Muscle of arm (tissue), 14 donors: ENCODE results near the gene SSBP4. TPM values are rescaled to one million over a fixed set of nuclear protein-coding genes. Genes with fewer than 3 reads are reported as not detected.
"Not testable (repeated sequence)": the region's sequence is repeated elsewhere in the genome, so short reads cannot be mapped to it uniquely, and the experiment has no call there.

Experiments
- DNase-seq: peaks from one replicate; pipeline ENCODE4 v3.0.0-alpha.2; 2013
- long read RNA-seq, 11 donors: transcript quantifications; one replicate each; lab custom pipeline, GENCODE V29; 2026
- polyA plus RNA-seq, 12 donors: library from polyadenylated mRNA; unstranded; fragments of 120-200 nt; gene quantifications; one replicate each; pipeline ENCODE4 v1.2.1, GENCODE V29; 2013; ENCODE audit not compliant: insufficient read length in 12 of 12

Gene SSBP4
- polyA plus RNA-seq: 100 to 1,000 TPM in 2 of 12 donors, 10 to 100 TPM in 9, not detected in 1; 72.8 to 126 (median 87.7) TPM
- long read RNA-seq, donor 1, transcript SSBP4-202 (17 exons, 1,721 nt): minor isoform, 7 of 24 reads
- long read RNA-seq, donor 1, transcript SSBP4-201 (18 exons, 1,768 nt): major isoform, 9 of 24 reads
- long read RNA-seq, donor 1, partial matches to known transcripts: 0 of 24 reads
- long read RNA-seq, donor 1, other reads (novel, unspliced or antisense): 5 of 24 reads
- long read RNA-seq, donor 2, transcript SSBP4-202 (17 exons, 1,721 nt): major isoform, 9 of 11 reads
- long read RNA-seq, donor 2, partial matches to known transcripts: 0 of 11 reads
- long read RNA-seq, donor 2, other reads (novel, unspliced or antisense): 0 of 11 reads
- long read RNA-seq, donor 3, transcript SSBP4-202 (17 exons, 1,721 nt): major isoform, 10 of 12 reads
- long read RNA-seq, donor 3, partial matches to known transcripts: 0 of 12 reads
- long read RNA-seq, donor 3, other reads (novel, unspliced or antisense): 0 of 12 reads
- long read RNA-seq, donor 4, transcript SSBP4-202 (17 exons, 1,721 nt): major isoform, 5 of 5 reads
- long read RNA-seq, donor 4, partial matches to known transcripts: 0 of 5 reads
- long read RNA-seq, donor 4, other reads (novel, unspliced or antisense): 0 of 5 reads
- long read RNA-seq, donor 5, transcript SSBP4-202 (17 exons, 1,721 nt): major isoform, 14 of 346 reads
- long read RNA-seq, donor 5, partial matches to known transcripts: 195 of 346 reads
- long read RNA-seq, donor 5, other reads (novel, unspliced or antisense): 135 of 346 reads
- long read RNA-seq, donor 6, transcript SSBP4-202 (17 exons, 1,721 nt): major isoform, 9 of 84 reads
- long read RNA-seq, donor 6, partial matches to known transcripts: 41 of 84 reads
- long read RNA-seq, donor 6, other reads (novel, unspliced or antisense): 30 of 84 reads
- long read RNA-seq, donor 7, partial matches to known transcripts: 0 of 6 reads
- long read RNA-seq, donor 7, other reads (novel, unspliced or antisense): 0 of 6 reads
- long read RNA-seq, donor 8, transcript SSBP4-202 (17 exons, 1,721 nt): major isoform, 9 of 15 reads
- long read RNA-seq, donor 8, partial matches to known transcripts: 0 of 15 reads
- long read RNA-seq, donor 8, other reads (novel, unspliced or antisense): 0 of 15 reads
- long read RNA-seq, donor 9, transcript SSBP4-202 (17 exons, 1,721 nt): major isoform, 7 of 11 reads
- long read RNA-seq, donor 9, partial matches to known transcripts: 0 of 11 reads
- long read RNA-seq, donor 9, other reads (novel, unspliced or antisense): 0 of 11 reads
- long read RNA-seq, donor 10, transcript SSBP4-202 (17 exons, 1,721 nt): major isoform, 9 of 146 reads
- long read RNA-seq, donor 10, partial matches to known transcripts: 78 of 146 reads
- long read RNA-seq, donor 10, other reads (novel, unspliced or antisense): 54 of 146 reads
- long read RNA-seq, donor 11, transcript SSBP4-202 (17 exons, 1,721 nt): major isoform, 5 of 19 reads
- long read RNA-seq, donor 11, partial matches to known transcripts: 0 of 19 reads
- long read RNA-seq, donor 11, other reads (novel, unspliced or antisense): 9 of 19 reads

DNA sequence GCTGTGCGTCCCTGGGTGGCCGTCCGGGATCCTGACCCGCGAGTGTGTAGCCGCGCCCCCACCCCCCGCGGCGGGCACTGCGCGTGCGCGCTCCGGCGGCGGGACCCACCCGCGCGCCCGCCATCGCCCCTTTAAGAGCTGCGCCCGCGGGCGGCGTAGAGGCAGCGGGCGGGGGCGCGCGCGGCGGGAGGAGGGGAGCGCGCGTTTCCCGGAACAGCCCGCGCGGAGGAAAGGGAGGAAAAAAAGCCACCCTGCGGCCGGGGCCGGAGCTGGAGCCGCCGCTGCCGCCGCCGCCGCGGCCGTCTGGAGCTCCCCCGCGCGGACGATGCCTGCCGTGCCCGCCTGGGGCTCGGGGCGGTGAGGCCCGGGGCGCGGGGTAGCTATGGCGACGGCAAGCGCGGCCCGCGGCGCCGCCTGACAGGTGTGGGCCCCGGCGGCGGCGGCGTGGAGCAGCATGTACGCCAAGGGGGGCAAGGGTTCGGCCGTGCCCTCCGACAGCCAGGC, at the start of gene SSBP4:
SSBP4 (plus strand) TSS at position 204 of the 504 bp plus-strand sequence; CDS start at position 455, 251 bp downstream.
- peak; percentile 72 for DNase-seq

DNA sequence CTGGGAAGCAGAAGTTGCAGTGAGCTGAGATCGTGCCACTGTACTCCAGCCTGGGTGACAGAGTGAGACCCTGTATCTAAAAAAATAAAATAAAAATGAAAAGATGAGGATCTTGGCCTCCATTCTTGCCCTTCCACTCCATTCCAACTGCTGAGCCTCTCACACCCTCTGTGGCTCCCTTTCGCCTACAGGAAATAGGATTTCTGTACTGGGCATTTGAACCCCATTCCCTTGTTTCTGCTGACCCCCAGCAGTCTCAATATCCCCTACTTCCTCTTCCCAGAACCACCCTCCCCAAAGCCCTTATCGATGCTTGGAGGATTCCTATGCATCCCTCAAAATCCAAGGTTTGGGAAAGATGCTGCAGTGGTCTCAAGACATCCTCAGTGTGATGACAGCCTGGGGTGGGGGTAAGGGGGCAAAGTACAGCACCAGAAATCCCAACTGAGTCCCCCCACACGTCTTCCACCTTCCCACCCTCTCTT, 45.7 kb upstream of the SSBP4 start:
- no peak for DNase-seq

DNA sequence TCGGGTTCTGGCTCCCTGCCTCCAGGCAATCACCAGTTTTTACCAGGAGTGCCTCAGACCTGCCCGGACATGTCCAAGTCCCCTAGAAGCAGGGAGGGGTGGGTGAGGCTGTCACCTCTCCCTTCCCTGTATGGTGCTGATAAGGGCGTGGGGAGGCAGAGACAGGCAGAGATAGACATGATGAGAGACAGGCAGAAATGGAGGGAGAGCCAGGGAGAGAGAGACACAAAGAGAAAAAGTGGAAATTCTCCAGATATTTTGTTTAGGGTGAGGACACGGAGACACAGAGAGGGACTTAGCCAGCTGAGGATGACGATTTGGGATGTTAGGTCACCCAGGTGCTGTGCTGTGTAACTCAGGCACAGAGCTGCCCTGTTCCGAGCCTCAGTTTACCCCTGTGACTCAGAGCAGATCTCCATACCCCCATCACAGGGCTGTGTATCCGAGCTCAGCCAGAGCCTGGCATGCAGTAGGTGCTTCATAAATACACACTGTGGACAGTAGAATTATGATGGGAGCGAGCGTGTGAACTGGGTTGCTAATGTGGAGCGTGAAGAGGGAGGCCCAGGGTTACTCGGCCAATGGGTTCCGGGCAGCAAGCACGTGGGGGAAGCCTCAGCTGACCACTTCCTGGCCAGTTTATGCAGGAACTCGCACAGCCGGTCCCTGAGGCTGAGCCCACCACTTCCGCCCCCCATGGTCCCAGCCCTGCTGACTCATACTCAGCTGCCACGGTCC, 45.1 kb upstream of the SSBP4 start:
- peak; percentile 83 for DNase-seq

DNA sequence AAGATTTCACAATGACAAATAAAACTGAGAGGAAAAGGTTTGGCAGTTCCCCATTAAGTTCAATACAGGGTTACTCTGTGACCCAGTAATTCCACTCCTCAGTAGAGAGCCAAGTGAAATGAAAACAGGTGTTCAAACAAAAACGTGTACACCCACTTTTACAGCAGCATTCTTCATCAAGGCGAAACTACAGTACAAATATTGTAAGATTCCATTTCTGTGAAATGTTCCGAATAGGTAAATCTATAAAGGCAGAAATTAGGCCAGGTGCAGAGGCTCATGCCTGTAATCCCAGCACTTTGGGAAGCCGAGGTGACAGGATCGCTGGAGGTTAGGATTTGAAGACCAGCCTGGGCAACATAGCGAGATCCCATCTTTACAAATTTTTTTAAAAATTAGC, 42.2 kb upstream of the SSBP4 start:
- no peak for DNase-seq

DNA sequence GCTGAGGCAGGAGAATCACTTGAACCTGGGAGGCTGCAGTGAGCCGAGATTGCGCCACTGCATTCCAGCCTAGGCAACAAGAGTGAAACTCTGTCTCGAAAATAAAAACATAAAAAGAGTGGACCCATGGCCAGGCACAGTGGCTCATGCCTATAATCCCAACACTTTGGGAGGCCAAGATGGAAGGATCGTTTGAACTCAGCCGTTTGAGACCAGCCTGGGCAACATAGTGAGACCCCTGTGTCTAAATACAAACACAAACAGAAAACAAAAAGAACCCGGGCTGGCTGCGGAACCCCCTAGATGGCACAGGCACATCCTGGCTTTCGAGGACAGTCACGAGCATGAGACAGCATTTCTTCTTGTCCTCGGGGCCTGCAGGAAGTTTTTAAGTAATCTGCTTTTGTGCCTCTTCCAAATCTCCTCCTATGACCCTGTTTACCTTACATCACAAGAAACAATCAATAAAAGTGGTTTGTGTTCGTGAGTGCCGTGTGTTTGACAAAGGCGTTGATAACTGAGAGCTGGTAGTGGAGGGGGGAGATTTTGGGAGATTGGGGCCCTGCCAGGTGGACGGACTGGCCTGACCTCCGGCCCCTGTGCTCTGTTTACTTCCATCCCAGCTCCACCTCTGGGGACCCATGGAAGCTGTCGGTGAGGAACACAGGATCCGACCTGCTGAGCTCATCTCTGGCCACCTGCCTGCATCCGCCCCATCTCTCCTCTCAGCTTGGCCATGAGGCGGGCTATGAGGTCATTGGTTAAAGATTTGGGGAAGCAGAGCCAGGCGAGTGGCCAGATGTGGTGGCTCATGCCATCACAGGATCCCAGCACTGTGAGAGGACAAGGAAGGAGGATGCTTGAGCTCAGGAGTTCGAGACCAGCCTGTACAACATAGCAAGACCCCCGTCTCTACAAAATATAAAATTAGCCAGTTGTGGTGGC, 39.1 kb upstream of the SSBP4 start:
- DNase-seq: peak; percentile 89

DNA sequence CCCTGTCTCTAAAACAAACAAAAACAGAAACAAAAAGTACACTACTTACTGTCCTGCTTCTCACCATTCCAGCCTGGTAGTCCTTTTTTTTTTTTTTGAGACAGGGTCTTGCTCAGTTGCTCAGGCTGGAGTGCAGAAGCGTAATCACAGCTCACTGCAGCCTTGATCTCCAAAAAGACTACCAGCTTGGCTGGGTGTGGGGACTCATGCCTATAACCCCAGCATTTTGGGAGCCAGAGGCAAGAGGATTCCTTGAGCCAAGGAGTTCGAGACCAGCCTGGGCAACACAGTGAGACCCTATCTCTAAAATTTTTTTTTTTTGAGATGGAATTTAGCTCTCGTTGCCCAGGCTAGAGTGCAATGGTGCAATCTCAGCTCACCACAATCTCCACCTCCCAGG, 38.4 kb upstream of the SSBP4 start:
- no peak for DNase-seq

DNA sequence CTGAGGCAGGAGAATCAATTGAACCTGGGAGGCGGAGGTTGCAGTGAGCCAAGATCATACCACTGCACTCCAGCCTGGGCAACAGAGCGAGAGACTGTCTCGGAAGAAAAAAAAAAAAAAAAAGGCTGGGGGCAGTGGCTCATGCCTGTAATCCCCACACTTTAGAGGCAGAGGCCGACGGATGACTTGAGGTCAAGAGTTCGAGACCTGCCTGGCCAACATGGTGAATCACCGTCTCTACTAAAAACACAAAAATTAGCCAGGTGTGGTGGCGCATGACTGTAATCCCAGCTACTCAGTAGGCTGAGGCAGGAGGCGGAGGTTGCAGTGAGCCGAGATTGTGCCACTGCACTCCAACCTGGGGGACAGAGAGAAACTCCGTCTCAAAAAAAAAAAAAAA, 35.6 kb upstream of the SSBP4 start:
- not testable (repeated sequence) for DNase-seq

DNA sequence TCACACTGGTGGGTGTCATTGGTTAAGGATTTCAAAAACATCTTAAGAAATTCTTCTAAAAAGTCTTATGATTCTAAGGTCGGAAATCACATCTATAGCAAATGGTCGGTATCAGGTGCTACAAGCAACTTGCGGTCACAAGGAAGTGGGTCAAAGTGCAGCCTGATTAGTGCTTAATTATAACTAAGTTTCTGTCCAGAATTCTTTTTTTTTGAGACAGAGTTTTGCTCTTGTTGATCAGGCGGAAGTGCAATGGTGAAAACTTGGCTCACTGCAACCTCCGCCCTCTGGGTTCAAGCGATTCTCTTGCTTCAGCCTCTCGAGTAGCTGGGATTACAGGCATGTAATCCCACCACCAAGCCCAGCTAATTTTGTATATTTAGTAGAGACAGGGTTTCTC, 34.4 kb upstream of the SSBP4 start:
- no peak for DNase-seq

DNA sequence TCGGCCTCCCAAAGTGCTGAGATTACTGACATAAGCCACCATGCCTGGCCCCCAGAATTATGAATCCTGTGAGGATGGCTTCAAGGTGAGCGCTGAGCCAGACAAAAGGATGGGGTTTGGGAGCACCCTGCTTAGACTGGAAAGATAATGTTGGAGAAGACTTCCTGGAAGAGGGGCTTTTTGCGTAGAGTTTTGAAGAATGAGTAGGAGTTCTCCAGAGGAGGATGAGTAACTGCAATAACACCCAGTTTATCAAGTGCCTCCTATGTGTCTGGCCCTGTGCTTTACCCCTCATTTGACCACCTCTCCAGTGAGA, 33.9 kb upstream of the SSBP4 start:
- DNase-seq: no peak

DNA sequence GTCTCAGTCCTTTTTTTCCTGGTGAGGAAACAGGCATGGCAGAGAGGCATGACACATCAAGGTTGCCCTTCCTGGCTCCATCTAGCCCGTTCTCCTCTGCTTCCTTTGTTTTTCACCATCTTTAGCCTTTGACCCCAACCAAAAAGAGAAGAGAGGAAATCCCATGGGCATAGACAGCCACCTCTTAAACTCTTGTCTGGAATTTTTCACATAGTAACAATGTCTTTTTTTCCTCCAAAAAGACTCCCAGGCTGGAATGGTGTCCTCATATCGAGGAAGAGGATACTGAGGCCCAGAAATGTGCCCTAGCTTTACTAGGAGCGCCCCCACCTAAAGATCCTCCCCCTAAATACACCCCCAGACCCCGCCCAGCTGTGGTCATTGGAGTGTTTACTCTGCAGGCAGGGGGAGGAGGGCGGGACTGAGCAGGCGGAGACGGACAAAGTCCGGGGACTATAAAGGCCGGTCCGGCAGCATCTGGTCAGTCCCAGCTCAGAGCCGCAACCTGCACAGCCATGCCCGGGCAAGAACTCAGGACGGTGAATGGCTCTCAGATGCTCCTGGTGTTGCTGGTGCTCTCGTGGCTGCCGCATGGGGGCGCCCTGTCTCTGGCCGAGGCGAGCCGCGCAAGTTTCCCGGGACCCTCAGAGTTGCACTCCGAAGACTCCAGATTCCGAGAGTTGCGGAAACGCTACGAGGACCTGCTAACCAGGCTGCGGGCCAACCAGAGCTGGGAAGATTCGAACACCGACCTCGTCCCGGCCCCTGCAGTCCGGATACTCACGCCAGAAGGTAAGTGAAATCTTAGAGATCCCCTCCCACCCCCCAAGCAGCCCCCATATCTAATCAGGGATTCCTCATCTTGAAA, 33.3 kb upstream of the SSBP4 start, which contains the start of gene GDF15:
GDF15 (plus strand) TSS at position 484 of the 868 bp plus-strand sequence; CDS start at position 516, 32 bp downstream.
- DNase-seq: no peak

DNA sequence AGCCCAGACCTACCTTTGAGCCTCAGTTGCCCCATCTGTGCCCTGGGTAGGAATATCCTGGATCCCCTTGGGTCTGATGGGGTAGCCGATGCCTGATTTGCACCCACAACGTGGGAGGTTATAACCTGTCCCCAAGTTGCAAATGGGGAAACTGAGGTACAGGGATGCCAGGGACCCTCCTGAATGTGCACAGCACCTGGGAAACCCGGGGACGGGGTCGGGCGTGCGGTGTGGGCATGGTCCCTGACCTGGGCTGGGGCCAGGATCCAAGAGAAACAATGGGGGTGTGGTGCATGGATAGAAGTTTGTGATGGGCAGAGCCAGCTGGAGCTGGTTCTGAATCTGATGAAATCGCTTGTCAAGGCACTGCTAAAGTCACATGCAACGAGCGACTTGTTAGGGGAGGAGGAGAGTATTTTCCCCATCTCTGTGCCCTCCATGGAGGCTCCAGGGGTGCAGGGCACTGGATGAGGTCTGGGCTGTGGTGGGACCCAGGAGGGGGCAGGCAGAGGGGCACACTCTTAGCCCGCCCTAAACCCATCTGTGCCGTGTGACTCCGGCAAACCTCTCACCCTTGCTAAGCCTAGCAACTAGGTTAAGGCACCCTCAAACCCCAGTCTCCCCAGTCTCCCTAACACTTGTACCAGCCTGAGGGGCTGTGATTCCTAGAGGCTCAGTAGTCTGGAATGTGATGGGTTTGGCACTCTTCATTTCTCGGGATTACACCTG, 32.5 kb upstream of the SSBP4 start:
- DNase-seq: no peak

DNA sequence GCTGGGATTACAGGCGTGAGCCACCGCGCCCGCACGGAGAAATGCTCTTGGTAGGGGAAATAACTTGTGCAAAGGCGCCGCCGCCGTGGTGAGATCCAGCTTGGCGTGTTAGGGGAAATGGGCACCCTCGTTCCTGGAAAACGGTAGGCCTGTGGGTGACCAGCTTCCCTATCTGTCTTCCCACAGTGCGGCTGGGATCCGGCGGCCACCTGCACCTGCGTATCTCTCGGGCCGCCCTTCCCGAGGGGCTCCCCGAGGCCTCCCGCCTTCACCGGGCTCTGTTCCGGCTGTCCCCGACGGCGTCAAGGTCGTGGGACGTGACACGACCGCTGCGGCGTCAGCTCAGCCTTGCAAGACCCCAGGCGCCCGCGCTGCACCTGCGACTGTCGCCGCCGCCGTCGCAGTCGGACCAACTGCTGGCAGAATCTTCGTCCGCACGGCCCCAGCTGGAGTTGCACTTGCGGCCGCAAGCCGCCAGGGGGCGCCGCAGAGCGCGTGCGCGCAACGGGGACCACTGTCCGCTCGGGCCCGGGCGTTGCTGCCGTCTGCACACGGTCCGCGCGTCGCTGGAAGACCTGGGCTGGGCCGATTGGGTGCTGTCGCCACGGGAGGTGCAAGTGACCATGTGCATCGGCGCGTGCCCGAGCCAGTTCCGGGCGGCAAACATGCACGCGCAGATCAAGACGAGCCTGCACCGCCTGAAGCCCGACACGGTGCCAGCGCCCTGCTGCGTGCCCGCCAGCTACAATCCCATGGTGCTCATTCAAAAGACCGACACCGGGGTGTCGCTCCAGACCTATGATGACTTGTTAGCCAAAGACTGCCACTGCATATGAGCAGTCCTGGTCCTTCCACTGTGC, 30.9 kb upstream of the SSBP4 start:
- DNase-seq: peak; percentile 90

DNA sequence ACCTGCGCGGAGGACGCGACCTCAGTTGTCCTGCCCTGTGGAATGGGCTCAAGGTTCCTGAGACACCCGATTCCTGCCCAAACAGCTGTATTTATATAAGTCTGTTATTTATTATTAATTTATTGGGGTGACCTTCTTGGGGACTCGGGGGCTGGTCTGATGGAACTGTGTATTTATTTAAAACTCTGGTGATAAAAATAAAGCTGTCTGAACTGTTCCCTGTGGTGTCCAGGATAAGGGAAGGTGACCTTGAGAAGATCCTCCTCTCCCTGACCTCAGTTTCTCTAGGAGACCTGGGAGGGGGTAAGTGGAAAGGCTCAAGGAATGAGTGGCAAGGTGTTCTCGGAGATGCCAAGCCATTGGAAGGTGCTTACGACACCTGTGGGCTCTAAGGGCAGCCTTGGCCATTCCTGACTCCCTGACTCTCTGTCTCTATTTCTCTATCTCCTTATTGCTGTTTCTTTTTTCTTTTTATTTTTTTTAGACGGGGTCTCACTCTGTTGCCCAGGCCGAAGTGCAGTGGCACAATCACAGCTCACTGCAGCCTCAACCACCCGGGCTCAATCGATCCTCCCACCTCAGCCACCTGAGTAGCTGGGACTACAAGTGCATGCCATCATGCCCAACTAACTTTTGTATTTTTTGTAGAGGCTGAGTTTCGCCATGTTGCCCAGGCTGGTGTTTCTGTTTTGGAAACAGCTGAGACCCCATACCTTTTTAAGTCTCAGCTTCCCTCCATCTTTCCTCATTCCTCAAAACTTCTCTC, 30.1 kb upstream of the SSBP4 start:
- DNase-seq: no peak

DNA sequence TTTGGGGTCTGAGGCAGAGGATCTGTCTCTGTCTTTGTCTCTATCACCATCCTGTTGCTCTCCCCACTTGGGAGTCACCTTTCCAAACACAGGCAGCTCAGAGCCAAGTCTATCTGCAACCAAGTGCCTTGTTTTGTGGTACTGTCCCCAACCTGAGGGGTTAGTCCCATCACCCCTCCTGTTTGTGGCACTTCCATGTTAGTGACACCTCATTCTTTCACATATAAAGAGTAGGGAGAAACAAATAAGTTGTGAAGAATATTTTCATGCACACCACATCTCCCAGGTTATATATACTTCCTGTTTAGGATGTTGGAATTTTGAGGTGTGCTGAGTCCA, 29.5 kb upstream of the SSBP4 start:
- no peak for DNase-seq

DNA sequence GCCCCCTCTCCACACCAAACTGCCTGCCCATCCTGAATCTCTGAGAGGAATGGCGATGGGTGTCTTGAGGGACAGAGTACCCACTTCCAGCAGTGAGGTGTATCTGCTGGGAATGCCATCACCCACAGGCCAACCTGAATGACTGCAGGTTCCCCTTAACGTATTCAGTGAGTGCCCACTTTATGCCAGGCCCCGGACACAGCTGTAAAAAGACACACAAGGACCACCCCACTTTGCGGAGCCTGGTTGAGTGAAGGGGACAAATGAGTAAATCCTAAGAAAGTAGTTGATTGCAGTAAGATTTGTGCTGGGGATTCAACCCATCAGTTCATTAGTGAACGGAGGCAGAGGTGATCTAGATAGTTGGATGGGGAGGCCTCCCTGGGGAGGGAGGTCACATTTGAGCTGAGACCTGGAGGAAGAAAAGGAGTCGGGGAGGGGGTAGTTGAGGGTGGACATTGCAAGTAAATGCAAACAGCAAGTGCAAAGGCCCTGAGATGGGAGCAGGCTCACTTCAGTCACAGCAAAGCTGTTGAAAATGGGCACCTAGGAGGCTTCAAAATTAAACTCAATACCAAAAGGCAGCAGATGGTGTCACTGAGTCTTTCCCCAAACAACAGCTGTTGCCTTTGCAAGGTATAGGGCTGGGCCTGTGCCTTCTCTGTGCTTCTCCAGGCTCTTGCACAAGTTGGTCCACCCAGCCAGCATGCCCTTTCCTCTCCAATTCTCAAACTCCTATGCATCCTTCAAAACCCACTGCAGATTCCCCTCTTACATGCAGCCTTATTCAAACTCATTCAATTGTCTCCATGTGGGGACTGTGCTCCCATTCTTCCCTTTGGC, 28.9 kb upstream of the SSBP4 start:
- DNase-seq: no peak
